Measurements from ENCODE around the gene TVP23A. TPM values are rescaled to one million over a fixed set of nuclear protein-coding genes. Genes with fewer than 3 reads are reported as not detected.

The TVP23A gene
- total RNA-seq, 1 experiment from 2014 or later = 3.1 TPM

- Histone ChIP-seq H2BK15ac (ENCODE audit: low read depth, low read length) (no peak overlapping the region), H3K9ac (ENCODE audit: extremely low read depth, insufficient read length, low read length) (no peak overlapping the region), H3K27me3 (ENCODE audit: insufficient read depth, low read length) (no peaks in the 10 kb centered on the region), H3K4ac (ENCODE audit: low read depth, low read length) (no peak overlapping the region), H2BK12ac (ENCODE audit: insufficient read length, low read depth, low read length) (no peak overlapping the region), H3K9me3 (ENCODE audit: control insufficient read depth, low read depth, low read length) (no peaks in the 10 kb centered on the region), H2AK5ac (ENCODE audit: insufficient read length, low read length) (no peak overlapping the region), H3K23me2 (ENCODE audit: insufficient read length, low read depth, low read length, poor library complexity, severe bottlenecking) (no peaks in the 10 kb centered on the region), H2BK5ac (ENCODE audit: insufficient read length, low read length) (no peak overlapping the region), H3K4me1 (ENCODE audit: insufficient read depth, low read length) (no peaks in the 10 kb centered on the region; the same call in 1 of the 2 replicates), H2AFZ (ENCODE audit: low read length) (no peak overlapping the region), H3K56ac (ENCODE audit: insufficient read length, low read depth, low read length) (no peak overlapping the region), H2BK20ac (ENCODE audit: low read depth, low read length, poor library complexity, severe bottlenecking) (no peak overlapping the region), H3K27ac (ENCODE audit: insufficient read length, low read depth, low read length) (no peak overlapping the region), H4K20me1 (ENCODE audit: control insufficient read depth, insufficient read depth, insufficient read length) (no peaks in the 10 kb centered on the region), H2BK120ac (ENCODE audit: low read depth, low read length, poor library complexity, severe bottlenecking) (no peak overlapping the region), H4K91ac (ENCODE audit: insufficient read length, low read depth, low read length) (no peak overlapping the region), H4K8ac (replicated peaks; ENCODE audit: insufficient read length, low read depth, low read length) (no peak overlapping the region), H3T11ph (ENCODE audit: low read length) (no peak overlapping the region), H3K14ac (ENCODE audit: insufficient read depth, low read length) (no peak overlapping the region), H4K5ac (ENCODE audit: insufficient read length, low read depth, low read length) (no peak overlapping the region), H3K18ac (ENCODE audit: insufficient read length, low read depth, low read length) (no peak overlapping the region), H3K79me1 (ENCODE audit: insufficient read depth, low read depth, low read length, poor library complexity, severe bottlenecking) (no peaks in the 10 kb centered on the region), H3K79me2 (ENCODE audit: insufficient read depth, low read length) (no peaks in the 10 kb centered on the region), H3K4me2 (ENCODE audit: insufficient read depth, insufficient read length, low read length) (no peak overlapping the region), H3K23ac (ENCODE audit: insufficient read length, low read depth, low read length) (no peak overlapping the region)
- TF ChIP-seq CTCF (conservative IDR thresholded peaks at IDR 0.05) = no peak
- H3K9me3 Mint-ChIP-seq = peaks cover 5 to 8% of the 10 kb centered on the region in 2 experiments; a peak in 3 of 5 replicates
- H3K27ac Mint-ChIP-seq = no peak overlapping the region; a peak in 1 of 7 replicates
- peaks cover 3% of the 10 kb centered on the region for H3K27me3 Mint-ChIP-seq (ENCODE audit: low read depth)
- no peak overlapping the region for H3K4me3 Mint-ChIP-seq
- WGBS (ENCODE audit: extremely low coverage, insufficient read length, low lambda C conversion rate) = no CpG with 5 or more reads among the region's 2 CpGs
- DNase-seq = no peak
- H3K36me3 Mint-ChIP-seq (ENCODE audit: insufficient read depth in 1 of 3, low read depth in 3 of 3) = peaks cover 0 to 7% (median 3%) of the 10 kb centered on the region in 3 experiments; a peak in 3 of 7 replicates
- H3K4me1 Mint-ChIP-seq = peaks cover 8% of the 10 kb centered on the region in 2 experiments
Observed at GRCh38 chr16:10862438-10862837, 43.8 kb upstream of the TVP23A start.
